IPS-20b (cell line): ENCODE data around the gene PUS10.
"Not testable (repeated sequence)": the region's sequence is repeated elsewhere in the genome, so short reads cannot be mapped to it uniquely, and the experiment has no call there.

Experiments
- H3K27ac ChIP-seq: one replicate; pipeline ENCODE4 v1.5.1; 2013; ENCODE audit warnings: low read length
- H3K27me3 ChIP-seq: 2 replicates; pipeline ENCODE4 v1.6.1; 2013; ENCODE audit warnings: mild to moderate bottlenecking, low read length, inconsistent platforms; ENCODE audit not compliant: insufficient read depth
- H3K36me3 ChIP-seq: 2 replicates; pipeline ENCODE4 v1.6.1; 2013; ENCODE audit warnings: low read depth, mild to moderate bottlenecking, inconsistent platforms, low read length, moderate library complexity; ENCODE audit not compliant: insufficient read depth
- H3K4me1 ChIP-seq: 2 replicates; pipeline ENCODE4 v1.6.1; 2013; ENCODE audit warnings: mild to moderate bottlenecking, control low read depth, inconsistent platforms, low read length, moderate library complexity; ENCODE audit not compliant: insufficient read depth
- H3K4me3 ChIP-seq: 2 replicates; pipeline ENCODE4 v1.5.1; 2013; ENCODE audit warnings: mild to moderate bottlenecking, low read length, inconsistent platforms
- H3K9ac ChIP-seq: 2 replicates; pipeline ENCODE4 v1.6.1; 2013; ENCODE audit warnings: low read depth, mild to moderate bottlenecking, inconsistent platforms, low read length, moderate library complexity
- H3K9me3 ChIP-seq: 2 replicates; pipeline ENCODE4 v1.6.1; 2013; ENCODE audit warnings: mild to moderate bottlenecking, low read depth, low read length, inconsistent platforms; ENCODE audit not compliant: insufficient read depth

The PUS10 gene, protein sequence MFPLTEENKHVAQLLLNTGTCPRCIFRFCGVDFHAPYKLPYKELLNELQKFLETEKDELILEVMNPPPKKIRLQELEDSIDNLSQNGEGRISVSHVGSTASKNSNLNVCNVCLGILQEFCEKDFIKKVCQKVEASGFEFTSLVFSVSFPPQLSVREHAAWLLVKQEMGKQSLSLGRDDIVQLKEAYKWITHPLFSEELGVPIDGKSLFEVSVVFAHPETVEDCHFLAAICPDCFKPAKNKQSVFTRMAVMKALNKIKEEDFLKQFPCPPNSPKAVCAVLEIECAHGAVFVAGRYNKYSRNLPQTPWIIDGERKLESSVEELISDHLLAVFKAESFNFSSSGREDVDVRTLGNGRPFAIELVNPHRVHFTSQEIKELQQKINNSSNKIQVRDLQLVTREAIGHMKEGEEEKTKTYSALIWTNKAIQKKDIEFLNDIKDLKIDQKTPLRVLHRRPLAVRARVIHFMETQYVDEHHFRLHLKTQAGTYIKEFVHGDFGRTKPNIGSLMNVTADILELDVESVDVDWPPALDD

DNA sequence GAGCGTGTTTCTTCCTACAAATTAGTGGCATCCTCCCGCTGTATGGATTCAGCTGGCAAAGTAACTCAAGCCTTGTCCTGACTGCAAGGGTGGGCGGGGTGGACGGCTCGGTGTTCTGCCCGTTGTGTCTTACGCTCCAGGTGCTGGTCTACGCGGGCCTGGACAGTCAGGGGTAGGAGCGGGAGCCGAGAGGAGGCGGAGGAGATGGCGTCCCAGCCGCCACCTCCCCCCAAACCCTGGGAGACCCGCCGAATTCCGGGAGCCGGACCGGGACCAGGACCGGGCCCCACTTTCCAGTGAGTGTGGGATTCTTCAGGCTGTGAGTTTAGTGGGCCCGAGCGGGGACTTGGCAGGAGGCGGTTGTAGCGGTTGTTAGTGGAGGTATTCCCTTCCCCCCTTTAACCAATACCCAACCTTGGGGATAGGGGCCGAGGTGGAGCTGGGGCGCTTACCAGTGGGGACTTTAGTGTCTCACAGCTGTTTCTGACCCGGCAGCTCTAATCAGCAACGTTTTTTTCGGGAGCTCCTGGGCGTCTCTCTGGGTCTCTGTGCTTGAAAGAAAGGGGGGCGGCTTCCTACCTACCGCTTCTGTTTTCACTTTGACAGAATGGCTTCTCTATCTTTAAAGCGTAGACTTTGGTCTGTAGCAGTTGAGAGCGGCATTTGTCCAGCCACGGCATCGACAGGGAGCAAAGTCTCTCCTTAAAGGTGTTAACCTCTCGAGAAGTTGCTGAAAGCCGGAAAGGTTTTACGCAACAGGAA lies at the start of gene PUS10, which contains the start of gene PEX13:
PUS10 (minus strand) TSS at position 700 of the 762 bp plus-strand sequence. CDS start 6,365 bp downstream, outside the sequence.
PEX13 (plus strand) TSS at position 165 of the 762 bp plus-strand sequence; CDS start at position 205, 40 bp downstream.
- no peaks in the 10 kb centered on the region for H3K27me3 ChIP-seq
- H3K9ac ChIP-seq: peak within 1 kb of the TSS; percentile 98
- H3K4me1 ChIP-seq: peaks cover 4% of the 10 kb centered on the region; the same call in 1 of the 2 replicates
- peaks cover 11% of the 10 kb centered on the region for H3K36me3 ChIP-seq
- H3K4me3 ChIP-seq: peak within 1 kb of the TSS; percentile 99
- H3K9me3 ChIP-seq: no peaks in the 10 kb centered on the region
- H3K27ac ChIP-seq: peak within 1 kb of the TSS; percentile 90

DNA sequence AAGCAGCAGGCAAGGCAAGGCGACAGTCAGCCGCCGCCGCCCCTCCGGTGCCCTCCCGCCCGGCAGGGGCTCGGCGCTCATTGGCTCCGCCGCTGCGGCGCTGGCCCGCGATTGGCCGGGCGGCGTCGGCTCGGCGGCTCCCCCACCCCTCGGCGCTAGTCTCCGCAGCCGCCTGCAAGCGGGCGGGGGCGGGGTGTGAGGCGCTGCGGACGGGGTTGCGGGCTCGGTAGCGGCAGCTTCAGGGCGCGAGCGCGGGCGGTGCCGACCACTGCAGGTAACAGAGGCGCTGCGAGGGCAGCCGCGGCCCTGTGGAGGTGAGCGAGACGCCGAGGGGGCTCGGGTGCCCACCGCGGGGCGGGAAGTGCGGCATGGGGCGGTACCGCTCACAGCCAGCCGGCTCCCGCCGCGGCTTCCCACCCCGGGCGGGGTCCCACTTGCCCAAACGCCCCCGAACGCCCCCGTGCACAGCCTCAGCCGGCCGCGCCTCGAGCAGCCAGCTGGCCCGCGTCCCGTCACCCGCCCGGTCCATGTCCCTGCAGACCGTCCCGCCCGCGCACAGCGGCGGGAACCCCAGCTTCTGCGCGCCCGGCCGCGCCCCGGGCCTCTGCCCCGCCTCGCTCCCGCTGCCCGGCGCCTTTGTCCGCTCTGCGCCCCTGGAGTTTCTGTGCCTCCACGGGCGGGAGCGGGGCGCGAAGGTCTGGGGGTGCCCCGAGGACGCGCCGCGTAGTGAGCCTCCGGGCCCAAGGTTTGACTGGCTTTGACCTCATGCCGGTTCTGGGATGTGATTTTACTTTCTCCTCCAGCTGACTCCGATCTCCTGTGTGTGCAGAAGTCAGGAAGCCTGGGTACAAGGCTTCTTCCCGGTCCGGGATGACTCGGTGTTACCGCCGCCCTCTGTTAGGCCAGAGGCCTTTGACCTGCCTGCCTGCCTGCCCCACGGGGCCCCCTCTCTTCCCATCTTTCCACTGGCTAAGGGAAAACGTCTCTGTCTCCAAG lies 48.0 kb upstream of the PUS10 start, which contains the start of gene SANBR:
SANBR (plus strand) TSS at position 158 of the 996 bp plus-strand sequence. CDS start 4,480 bp downstream, outside the sequence.
- H3K9me3 ChIP-seq: no peaks in the 10 kb centered on the region
- H3K27me3 ChIP-seq: no peaks in the 10 kb centered on the region
- peak within 1 kb of the TSS; percentile 80 for H3K9ac ChIP-seq
- no peak within 1 kb of the TSS for H3K27ac ChIP-seq
- H3K4me1 ChIP-seq: no peaks in the 10 kb centered on the region
- H3K36me3 ChIP-seq: peaks cover 15% of the 10 kb centered on the region
- H3K4me3 ChIP-seq: peak within 1 kb of the TSS; percentile 88

- Histone ChIP-seq H3K9ac (no peak overlapping the region), H3K9me3 (no peaks in the 10 kb centered on the region), H3K36me3 (no peaks in the 10 kb centered on the region; the same call in 1 of the 2 replicates), H3K4me3 (no peak overlapping the region), H3K27ac (no peak overlapping the region), H3K4me1 (no peaks in the 10 kb centered on the region), H3K27me3 (no peaks in the 10 kb centered on the region)
Observed at GRCh38 chr2:61059382-61059781, 41.3 kb upstream of the PUS10 start.

GRCh38 chr2:61057562-61057961 lies 39.5 kb upstream of the PUS10 start:
- Histone ChIP-seq H3K36me3 (no peaks in the 10 kb centered on the region; the same call in 1 of the 2 replicates), H3K4me1 (no peaks in the 10 kb centered on the region), H3K4me3 (no peak overlapping the region), H3K9ac (no peak overlapping the region), H3K27ac (no peak overlapping the region), H3K27me3 (no peaks in the 10 kb centered on the region), H3K9me3 (no peaks in the 10 kb centered on the region)

DNA sequence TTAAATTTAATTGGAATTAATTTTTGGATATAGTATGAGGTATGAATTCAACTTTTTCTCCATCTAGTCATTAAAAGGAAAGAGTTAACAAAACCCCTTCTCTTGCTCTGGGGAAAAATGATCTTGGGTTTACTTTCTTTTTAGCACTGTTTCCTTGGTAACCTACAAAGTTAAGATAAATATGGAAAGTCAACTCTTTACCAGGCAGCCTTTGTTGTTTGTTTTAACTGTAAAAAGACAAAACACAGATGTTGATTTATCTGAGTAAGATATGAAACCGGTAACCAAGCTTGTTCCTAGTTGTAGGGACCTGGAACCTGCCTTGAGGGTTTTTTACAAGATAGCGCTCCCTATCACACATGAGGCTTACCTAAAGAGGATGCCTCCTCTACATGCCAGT lies 37.5 kb upstream of the PUS10 start:
- Histone ChIP-seq H3K36me3 (peaks cover 7% of the 10 kb centered on the region; the same call in 1 of the 2 replicates), H3K27me3 (no peaks in the 10 kb centered on the region), H3K9ac (no peak overlapping the region), H3K4me3 (no peak overlapping the region), H3K4me1 (no peaks in the 10 kb centered on the region), H3K9me3 (no peaks in the 10 kb centered on the region), H3K27ac (no peak overlapping the region)

DNA sequence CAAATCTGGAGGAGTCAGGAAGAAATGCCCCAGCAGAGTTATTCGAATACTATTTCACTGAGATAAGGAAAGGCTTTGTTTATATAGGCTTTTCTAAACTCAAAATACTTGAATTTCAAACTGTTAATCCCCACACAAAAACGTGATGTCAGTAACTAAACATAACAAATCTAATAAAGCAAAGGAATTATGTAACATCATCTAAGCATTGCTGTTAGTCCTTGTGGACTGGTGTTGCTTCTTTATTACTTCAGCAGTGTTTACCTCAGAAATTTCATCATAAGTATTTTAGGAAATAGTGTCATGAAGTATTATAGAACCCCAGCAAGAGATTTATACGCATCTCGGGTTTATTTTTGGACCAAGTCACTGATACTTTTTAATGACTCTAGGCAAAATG lies 27.9 kb upstream of the PUS10 start:
- H3K27me3 ChIP-seq: no peaks in the 10 kb centered on the region
- H3K4me1 ChIP-seq: no peaks in the 10 kb centered on the region
- H3K9ac ChIP-seq: no peak overlapping the region
- no peaks in the 10 kb centered on the region for H3K9me3 ChIP-seq
- H3K4me3 ChIP-seq: no peak overlapping the region
- H3K36me3 ChIP-seq: peaks cover 59% of the 10 kb centered on the region
- H3K27ac ChIP-seq: no peak overlapping the region

DNA sequence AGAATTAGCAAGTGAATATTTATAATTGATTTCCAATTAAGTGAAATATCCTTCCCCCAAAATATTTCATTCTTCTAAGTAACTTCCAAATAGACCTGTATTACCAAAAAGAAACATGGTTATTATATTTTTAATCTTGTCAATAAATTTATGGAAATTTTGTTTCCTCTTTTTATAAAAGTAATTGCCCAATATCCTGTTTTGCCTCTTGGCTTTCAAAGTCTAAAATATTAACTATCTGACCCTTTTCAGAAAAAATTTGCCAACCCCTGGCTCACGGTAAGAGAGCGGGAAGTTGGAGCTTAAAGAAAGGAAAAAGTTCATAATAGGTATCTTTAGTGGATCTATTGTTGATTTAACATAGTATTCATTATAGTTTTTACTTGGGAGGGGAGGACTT lies 27.2 kb upstream of the PUS10 start:
- H3K36me3 ChIP-seq: peaks cover 55% of the 10 kb centered on the region

GRCh38 chr2:61044636-61045035 lies 26.6 kb upstream of the PUS10 start:
- H3K4me3 ChIP-seq: no peak overlapping the region
- H3K9me3 ChIP-seq: no peaks in the 10 kb centered on the region
- peaks cover 49% of the 10 kb centered on the region for H3K36me3 ChIP-seq
- no peaks in the 10 kb centered on the region for H3K27me3 ChIP-seq
- no peak overlapping the region for H3K9ac ChIP-seq
- no peaks in the 10 kb centered on the region for H3K4me1 ChIP-seq
- no peak overlapping the region for H3K27ac ChIP-seq

More for the DNA sequence above, 27.2 kb upstream of the PUS10 start:
- Histone ChIP-seq H3K9me3 (no peaks in the 10 kb centered on the region), H3K9ac (no peak overlapping the region), H3K4me1 (no peaks in the 10 kb centered on the region), H3K4me3 (no peak overlapping the region), H3K27ac (no peak overlapping the region), H3K27me3 (no peaks in the 10 kb centered on the region)

DNA sequence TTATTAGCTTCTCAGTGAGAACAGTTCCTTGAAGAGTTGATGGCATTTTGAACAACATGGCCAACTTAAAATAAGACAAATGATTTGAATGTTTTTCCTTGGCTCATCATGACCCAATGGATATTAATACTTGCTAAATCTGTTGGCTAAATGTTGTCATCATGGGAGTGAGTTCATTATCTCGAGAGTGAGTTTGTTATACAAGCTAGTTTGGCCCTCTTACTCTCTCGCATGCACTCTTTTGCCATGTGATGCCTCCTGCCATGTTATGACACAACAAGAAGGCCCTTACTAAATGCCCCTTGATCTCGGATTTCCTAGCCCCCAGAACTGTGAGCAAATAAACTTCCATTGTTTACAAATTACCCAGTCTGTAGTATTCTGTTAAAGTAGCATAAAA lies 24.8 kb upstream of the PUS10 start:
- no peaks in the 10 kb centered on the region; the same call in 1 of the 2 replicates for H3K9me3 ChIP-seq
- H3K27ac ChIP-seq: no peak overlapping the region
- peaks cover 32% of the 10 kb centered on the region for H3K36me3 ChIP-seq
- H3K27me3 ChIP-seq: no peaks in the 10 kb centered on the region
- H3K9ac ChIP-seq: no peak overlapping the region
- H3K4me3 ChIP-seq: no peak overlapping the region
- no peaks in the 10 kb centered on the region for H3K4me1 ChIP-seq

DNA sequence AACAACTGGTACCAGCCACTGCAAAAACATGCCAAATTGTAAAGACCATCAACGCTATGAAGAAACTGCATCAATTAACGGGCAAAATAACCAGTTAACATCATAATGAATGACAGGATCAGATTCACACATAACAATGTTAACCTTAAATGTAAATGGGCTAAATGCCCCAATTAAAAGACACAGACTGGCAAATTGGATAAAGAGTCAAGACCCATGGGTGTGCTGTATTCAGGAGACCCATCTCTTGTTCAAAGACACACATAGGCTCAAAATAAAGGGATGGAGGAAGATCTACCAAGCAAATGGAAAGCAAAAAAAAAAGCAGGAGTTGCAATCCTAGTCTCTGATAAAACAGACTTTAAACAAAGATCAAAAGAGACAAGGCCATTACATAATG lies 18.6 kb upstream of the PUS10 start:
- not testable (repeated sequence) for H3K4me3 ChIP-seq, H3K9ac ChIP-seq, H3K27me3 ChIP-seq, H3K4me1 ChIP-seq, H3K9me3 ChIP-seq, H3K27ac ChIP-seq
- peaks cover 39% of the 10 kb centered on the region for H3K36me3 ChIP-seq

DNA sequence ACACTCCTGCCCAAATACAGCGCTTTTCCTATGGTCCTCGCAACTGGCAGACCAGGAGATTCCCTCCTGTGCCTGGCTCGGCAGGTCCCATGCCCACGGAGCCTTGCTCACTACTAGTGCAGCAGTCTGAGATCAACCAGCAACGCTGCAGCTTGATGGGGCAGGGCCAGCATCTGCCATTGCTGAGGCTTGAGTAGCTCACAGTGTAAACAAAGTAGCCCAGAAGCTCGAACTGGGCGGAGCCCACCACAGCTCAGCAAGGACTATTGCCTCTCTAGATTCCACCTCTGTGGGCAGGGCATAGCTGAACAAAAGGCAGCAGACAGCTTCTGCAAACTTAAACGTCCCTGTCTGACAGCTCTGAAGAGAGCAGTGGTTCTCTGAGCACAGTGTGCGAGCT lies 16.5 kb upstream of the PUS10 start:
- not testable (repeated sequence) for H3K4me3 ChIP-seq, H3K9me3 ChIP-seq, H3K4me1 ChIP-seq, H3K9ac ChIP-seq, H3K27me3 ChIP-seq, H3K27ac ChIP-seq
- H3K36me3 ChIP-seq: peaks cover 46% of the 10 kb centered on the region
